H9 (cell line): Measurements from ENCODE around the gene BRF1. TPM values are rescaled to one million over a fixed set of nuclear protein-coding genes. Genes with fewer than 3 reads are reported as not detected.

Source experiments
- DNase-seq: peaks from one replicate; pipeline ENCODE4 v3.0.0-alpha.2; 2017
- H2AFZ ChIP-seq: one replicate; pipeline ENCODE4 v1.6.1; 2013; ENCODE audit warnings: mild to moderate bottlenecking, low read length, control low read depth, moderate library complexity
- H2AK5ac ChIP-seq: 2 replicates; pipeline ENCODE4 v1.6.1; 2013; ENCODE audit warnings: low read length, control low read depth, mixed read lengths; ENCODE audit not compliant: insufficient read length
- H2BK120ac ChIP-seq: one replicate; pipeline ENCODE4 v1.6.1; 2013; ENCODE audit warnings: low read depth, mild to moderate bottlenecking, low read length, control low read depth, inconsistent platforms; ENCODE audit not compliant: poor library complexity, severe bottlenecking
- H2BK12ac ChIP-seq: 2 replicates; pipeline ENCODE4 v1.6.1; 2013; ENCODE audit warnings: low read length, control low read depth, mixed read lengths, low read depth; ENCODE audit not compliant: insufficient read length
- H2BK15ac ChIP-seq: 2 replicates; pipeline ENCODE4 v1.6.1; 2013; ENCODE audit warnings: low read depth, low read length, control low read depth
- H2BK20ac ChIP-seq: one replicate; pipeline ENCODE4 v1.6.1; 2013; ENCODE audit warnings: low read depth, mild to moderate bottlenecking, low read length, control low read depth, inconsistent platforms; ENCODE audit not compliant: poor library complexity, severe bottlenecking
- H2BK5ac ChIP-seq: 2 replicates; pipeline ENCODE4 v1.6.1; 2013; ENCODE audit warnings: low read length, control low read depth, mixed read lengths; ENCODE audit not compliant: insufficient read length
- H3K14ac ChIP-seq: 2 replicates; pipeline ENCODE4 v1.6.1; 2013; ENCODE audit warnings: low read length, control low read depth; ENCODE audit not compliant: insufficient read depth
- H3K18ac ChIP-seq: 2 replicates; pipeline ENCODE4 v1.6.1; 2013; ENCODE audit warnings: low read depth, mild to moderate bottlenecking, mixed read lengths, low read length, control low read depth; ENCODE audit not compliant: insufficient read length
- H3K23ac ChIP-seq: 2 replicates; pipeline ENCODE4 v1.6.1; 2013; ENCODE audit warnings: low read length, control low read depth, mixed read lengths, low read depth; ENCODE audit not compliant: insufficient read length
- H3K23me2 ChIP-seq: 2 replicates; pipeline ENCODE4 v1.6.1; 2013; ENCODE audit warnings: low read depth, mild to moderate bottlenecking, mixed read lengths, low read length, control low read depth; ENCODE audit not compliant: insufficient read length, poor library complexity, severe bottlenecking
- H3K27ac ChIP-seq: 2 replicates; pipeline ENCODE4 v1.5.1; 2013; ENCODE audit warnings: low read length, control low read depth, mixed read lengths, low read depth; ENCODE audit not compliant: insufficient read length
- H3K27me3 ChIP-seq: 2 replicates; pipeline ENCODE4 v1.6.1; 2013; ENCODE audit warnings: low read length, control low read depth, inconsistent platforms; ENCODE audit not compliant: insufficient read depth
- H3K4ac ChIP-seq: 2 replicates; pipeline ENCODE4 v1.6.1; 2013; ENCODE audit warnings: low read depth, mild to moderate bottlenecking, control low read depth, inconsistent platforms, low read length, moderate library complexity
- H3K4me1 ChIP-seq: 2 replicates; pipeline ENCODE4 v1.6.1; 2013; ENCODE audit warnings: low read length, control low read depth, inconsistent platforms; ENCODE audit not compliant: insufficient read depth
- H3K4me2 ChIP-seq: 2 replicates; pipeline ENCODE4 v1.6.1; 2013; ENCODE audit warnings: low read length, control low read depth, mixed read lengths; ENCODE audit not compliant: insufficient read length, insufficient read depth
- H3K56ac ChIP-seq: 2 replicates; pipeline ENCODE4 v1.6.1; 2013; ENCODE audit warnings: low read depth, mild to moderate bottlenecking, mixed read lengths, low read length, control low read depth; ENCODE audit not compliant: insufficient read length
- H3K79me1 ChIP-seq: 2 replicates; pipeline ENCODE4 v1.6.1; 2013; ENCODE audit warnings: low read depth, mild to moderate bottlenecking, moderate library complexity, low read length, control low read depth, inconsistent platforms; ENCODE audit not compliant: insufficient read depth, poor library complexity, severe bottlenecking
- H3K79me2 ChIP-seq: 2 replicates; pipeline ENCODE4 v1.6.1; 2013; ENCODE audit warnings: low read length, control low read depth, inconsistent platforms; ENCODE audit not compliant: insufficient read depth
- H3K9ac ChIP-seq: 2 replicates; pipeline ENCODE4 v1.6.1; 2013; ENCODE audit warnings: low read length, control low read depth, mixed read lengths; ENCODE audit not compliant: insufficient read length; ENCODE audit errors: extremely low read depth
- H3K9me3 ChIP-seq: one replicate; pipeline ENCODE4 v1.6.1; 2013; ENCODE audit warnings: low read depth, low read length, inconsistent platforms; ENCODE audit not compliant: control insufficient read depth
- H3T11ph ChIP-seq: one replicate; pipeline ENCODE4 v1.6.1; 2013; ENCODE audit warnings: mild to moderate bottlenecking, low read length, control low read depth, inconsistent platforms
- H4K20me1 ChIP-seq: one replicate; pipeline ENCODE4 v1.6.1; 2013; ENCODE audit not compliant: control insufficient read depth, insufficient read length, insufficient read depth
- H4K5ac ChIP-seq: 2 replicates; pipeline ENCODE4 v1.6.1; 2013; ENCODE audit warnings: low read depth, mild to moderate bottlenecking, mixed read lengths, low read length, control low read depth; ENCODE audit not compliant: insufficient read length
- H4K8ac ChIP-seq: replicated peaks from 2 replicates; pipeline ENCODE4 v1.6.1; 2013; ENCODE audit warnings: low read length, control low read depth, mixed read lengths, low read depth; ENCODE audit not compliant: insufficient read length
- H4K91ac ChIP-seq: 2 replicates; pipeline ENCODE4 v1.6.1; 2013; ENCODE audit warnings: low read depth, mild to moderate bottlenecking, moderate library complexity, mixed read lengths, low read length, control low read depth; ENCODE audit not compliant: insufficient read length
- H3K27ac Mint-ChIP-seq, 3 experiments: 2 replicates in 2 of 3; 3 replicates in 1 of 3; pipeline ENCODE4 v1.8.0; 2020 to 2021; ENCODE audit warnings: mixed read lengths in 3 of 3, mild to moderate bottlenecking in 1 of 3, moderate library complexity in 1 of 3
- H3K27me3 Mint-ChIP-seq: 2 replicates; pipeline ENCODE4 v1.8.0; 2021; ENCODE audit warnings: low read depth, mild to moderate bottlenecking, moderate library complexity, mixed read lengths
- H3K36me3 Mint-ChIP-seq, 3 experiments: 2 replicates in 2 of 3; 3 replicates in 1 of 3; pipeline ENCODE4 v1.8.0; 2020 to 2021; ENCODE audit warnings: low read depth in 3 of 3, mixed read lengths in 3 of 3; ENCODE audit not compliant: insufficient read depth in 1 of 3
- H3K4me1 Mint-ChIP-seq, 2 experiments: 2 replicates each; pipeline ENCODE4 v1.8.0; 2020; ENCODE audit warnings: mixed read lengths in 2 of 2
- H3K4me3 Mint-ChIP-seq, 2 experiments: 2 replicates in 1 of 2; 3 replicates in 1 of 2; pipeline ENCODE4 v1.8.0; 2020 to 2021; ENCODE audit warnings: mild to moderate bottlenecking in 2 of 2, mixed read lengths in 2 of 2, moderate library complexity in 1 of 2
- H3K9me3 Mint-ChIP-seq, 2 experiments: 2 replicates in 1 of 2; 3 replicates in 1 of 2; pipeline ENCODE4 v1.8.0; 2020; ENCODE audit warnings: mild to moderate bottlenecking in 2 of 2, mixed read lengths in 2 of 2, moderate library complexity in 1 of 2
- CTCF ChIP-seq: fragments of 200-600 bp; sonication (generic); conservative IDR thresholded peaks from 3 replicates; pipeline ENCODE4 v1.8.0; 2021; ENCODE audit warnings: antibody characterized with exemption, mild to moderate bottlenecking
- WGBS: extraction: QIAGEN DNeasy Blood & Tissue Kit; methylation state at CpG from one replicate; pipeline ENCODE4 v1.1.7; 2013; ENCODE audit warnings: missing lambda C conversion rate, low lambda C conversion rate, mixed read lengths; ENCODE audit not compliant: insufficient read length; ENCODE audit errors: extremely low coverage; 5-methylcytosine and 5-hydroxymethylcytosine counted together
- total RNA-seq: library from RNA; stranded (reverse); gene quantifications from 2 replicates; pipeline ENCODE4 v1.2.1, GENCODE V29; 2021

Gene BRF1
- total RNA-seq, 1 experiment from 2014 or later = 28.3 TPM

- H3K4me1 Mint-ChIP-seq = peaks cover 14 to 16% of the 10 kb centered on the region in 2 experiments
- no peak overlapping the region for H3K18ac ChIP-seq
- H3K9me3 Mint-ChIP-seq = no peaks in the 10 kb centered on the region
- no CpG with 5 or more reads among the region's 54 CpGs for WGBS
- no peak overlapping the region for H2BK20ac ChIP-seq
- no peak overlapping the region for H3K27ac ChIP-seq
- no peaks in the 10 kb centered on the region for H3K4me1 ChIP-seq
- no peak overlapping the region for H3T11ph ChIP-seq
- H3K9ac ChIP-seq = no peak overlapping the region
- no peak overlapping the region for H4K5ac ChIP-seq
- H3K27me3 Mint-ChIP-seq = peaks cover 28% of the 10 kb centered on the region
- no peak overlapping the region for H4K91ac ChIP-seq
- H3K9me3 ChIP-seq = no peaks in the 10 kb centered on the region
- no peaks in the 10 kb centered on the region for H4K20me1 ChIP-seq
- no peak overlapping the region for H2BK15ac ChIP-seq
- no peak overlapping the region for H2BK120ac ChIP-seq
- no peak overlapping the region for H2BK12ac ChIP-seq
- H3K14ac ChIP-seq = no peak overlapping the region
- H3K27me3 ChIP-seq = peaks cover 7% of the 10 kb centered on the region; the same call in 1 of the 2 replicates
- H3K79me1 ChIP-seq = no peaks in the 10 kb centered on the region
- H3K27ac Mint-ChIP-seq = no peak overlapping the region
- DNase-seq = peak; percentile 77
- no peaks in the 10 kb centered on the region for H3K79me2 ChIP-seq
- no peak overlapping the region for H2BK5ac ChIP-seq
- peak; percentile 85 for TF ChIP-seq CTCF
- H3K4me3 Mint-ChIP-seq = peak overlapping the region; percentile 52 to 77
- H3K36me3 Mint-ChIP-seq = no peaks in the 10 kb centered on the region
- no peak overlapping the region for H2AK5ac ChIP-seq
- H3K23ac ChIP-seq = no peak overlapping the region
- peaks cover 3% of the 10 kb centered on the region for H3K23me2 ChIP-seq
- no peak overlapping the region for H3K56ac ChIP-seq
- no peak overlapping the region for H3K4ac ChIP-seq
- H3K4me2 ChIP-seq = peak overlapping the region; percentile 29
- H2AFZ ChIP-seq = no peak overlapping the region
- no peak overlapping the region for H4K8ac ChIP-seq
Measured at GRCh38 chr14:105168979-105169507, 131.8 kb downstream of the BRF1 start.
